ENCODE data around the gene C1QTNF1. TPM values are rescaled to one million over a fixed set of nuclear protein-coding genes. Genes with fewer than 3 reads are reported as not detected.
"Not testable (repeated sequence)": the region's sequence is repeated elsewhere in the genome, so short reads cannot be mapped to it uniquely, and the experiment has no call there.

Gene C1QTNF1
- total RNA-seq, 1 donor from 2014 or later: 14.6 TPM

DNA sequence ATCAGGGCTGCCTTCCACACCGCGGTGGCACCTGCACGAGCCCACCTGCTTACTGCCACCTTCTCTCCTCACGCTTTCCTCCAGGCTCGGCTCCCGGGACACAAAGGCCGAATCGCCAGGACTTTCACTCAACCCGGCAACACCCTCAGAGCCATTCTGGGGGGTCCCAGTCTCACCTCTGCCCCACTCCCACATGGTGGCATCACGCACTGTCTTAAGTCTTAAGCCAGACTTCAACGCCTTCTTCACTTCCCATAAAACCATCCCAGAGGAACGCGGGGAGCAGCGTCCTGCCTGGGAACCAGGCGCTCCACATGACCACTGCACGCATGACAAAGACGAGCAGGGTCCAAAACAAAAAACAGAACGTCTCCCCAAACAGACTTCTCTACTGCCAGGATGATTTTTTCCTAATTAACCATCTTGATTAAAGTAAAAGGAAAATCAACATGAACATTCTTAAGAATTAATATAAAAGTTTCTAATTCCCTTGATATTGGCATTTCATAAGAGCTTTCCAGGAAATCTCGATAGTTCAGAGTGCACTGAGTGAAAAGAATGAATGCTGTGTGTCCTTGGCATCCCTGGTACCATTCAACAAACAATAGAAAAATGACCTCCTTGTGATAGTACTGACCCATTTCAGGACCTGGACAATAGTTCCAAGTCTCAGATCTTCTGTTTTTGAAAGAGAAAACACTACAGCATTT, 17.0 kb upstream of the C1QTNF1 start:
- no peak for DNase-seq

DNA sequence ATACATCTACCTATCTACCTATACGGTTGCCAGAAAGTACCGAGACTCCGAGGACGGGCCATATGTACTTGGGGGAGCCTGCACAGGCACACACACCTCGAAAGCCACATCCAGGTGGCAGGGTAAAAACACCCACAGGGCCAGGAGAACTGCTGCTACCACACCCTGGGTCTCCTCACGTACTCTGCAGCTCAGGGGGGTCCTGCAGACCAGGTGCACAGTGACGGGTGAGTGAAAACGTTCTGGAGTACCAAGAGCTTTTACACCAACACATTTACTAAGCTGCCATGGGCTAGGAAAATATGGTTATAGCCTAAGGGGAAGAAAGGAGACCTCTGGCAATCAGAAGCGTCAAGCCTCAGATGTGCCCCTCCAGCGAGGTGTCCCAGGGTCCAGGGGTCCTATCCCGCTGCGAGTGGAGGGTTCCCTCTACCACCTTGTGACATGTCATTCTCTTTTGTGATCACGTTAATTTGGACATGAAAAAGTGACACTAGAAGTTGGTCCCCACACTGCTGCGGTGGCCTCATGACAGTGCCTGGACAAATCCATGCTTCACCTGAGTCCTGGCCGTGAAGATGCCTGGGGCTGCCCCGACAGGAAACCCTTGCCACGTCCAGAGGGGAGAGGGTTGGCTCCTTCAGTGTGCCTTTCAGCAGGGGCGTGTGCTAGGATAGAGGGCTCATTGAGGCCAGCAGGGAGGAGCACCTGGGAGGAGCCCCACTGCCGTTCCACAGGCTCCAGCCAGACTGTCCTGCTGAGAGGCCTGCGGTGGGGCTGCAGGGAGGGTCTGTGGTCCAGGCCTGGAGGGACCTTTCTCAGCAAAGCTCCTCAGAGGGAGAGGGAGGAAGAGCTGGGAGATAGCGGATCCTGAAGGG, 16.2 kb upstream of the C1QTNF1 start:
- DNase-seq: no peak

DNA sequence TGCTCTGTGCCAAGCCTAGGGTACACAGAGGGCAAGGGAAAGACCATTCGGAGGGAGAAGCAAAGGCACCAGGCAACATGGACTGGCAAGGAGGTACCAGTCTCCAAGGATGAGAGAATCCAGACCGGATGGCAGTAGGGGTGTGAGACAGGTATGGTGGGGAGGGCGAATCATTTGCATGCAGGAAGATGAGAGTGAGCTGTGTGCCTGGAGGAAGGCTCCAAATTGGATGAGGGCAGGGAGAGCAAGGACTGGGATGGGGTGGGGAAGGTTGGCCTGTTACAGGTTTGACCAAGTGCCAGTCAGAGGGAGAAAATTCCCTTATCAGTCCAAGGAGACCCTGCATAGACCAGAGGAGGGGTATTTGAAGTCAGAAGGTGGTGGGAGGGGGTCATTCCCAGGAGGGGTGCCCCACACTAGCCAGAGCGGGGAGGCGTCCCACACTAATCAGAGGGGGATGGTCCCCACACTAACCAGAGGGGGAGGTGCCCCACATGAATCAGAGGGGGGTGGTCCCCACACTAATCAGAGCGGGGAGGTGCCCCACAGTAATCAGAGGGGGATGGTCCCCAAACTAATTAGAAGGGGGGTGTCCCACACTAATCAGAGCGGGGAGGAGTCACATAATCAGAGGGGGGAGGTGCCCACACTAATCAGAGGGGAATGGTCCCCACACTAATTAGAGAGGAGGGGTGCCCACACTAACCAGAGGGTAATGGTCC, 15.1 kb upstream of the C1QTNF1 start:
- no peak for DNase-seq

- DNase-seq: peak; percentile 90
Observed at GRCh38 chr17:79009397-79010303, 14.3 kb upstream of the C1QTNF1 start, which contains the start of gene CANT1. TSS of gene CANT1 (minus strand) at chr17:79009764. CDS start at chr17:78997622, 12,142 bp downstream.

DNA sequence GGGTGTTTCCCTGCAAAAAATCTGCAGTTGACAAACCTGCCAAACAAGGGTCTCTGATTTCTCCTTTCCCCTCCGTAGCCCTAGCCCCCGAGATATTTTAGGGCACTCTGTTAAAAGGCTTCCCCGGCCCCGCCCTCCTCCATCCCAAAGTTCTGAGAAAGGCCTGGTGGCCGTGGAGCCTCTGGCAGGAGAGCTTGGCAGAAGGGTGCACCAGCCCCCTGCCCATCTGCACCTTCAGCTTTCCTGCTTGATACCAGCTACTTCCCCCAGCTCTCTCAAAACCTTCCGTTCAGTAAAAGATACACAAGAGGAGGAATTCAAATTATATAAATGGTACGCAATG, 13.7 kb upstream of the C1QTNF1 start:
- no peak for DNase-seq

GRCh38 chr17:79011451-79012147, 12.4 kb upstream of the C1QTNF1 start:
- DNase-seq: peak; percentile 84

- no peak for DNase-seq
Observed at GRCh38 chr17:79012563-79013134, 11.3 kb upstream of the C1QTNF1 start.

GRCh38 chr17:79014158-79014758, 9.7 kb upstream of the C1QTNF1 start:
- no peak for DNase-seq

GRCh38 chr17:79017546-79018369, 6.2 kb upstream of the C1QTNF1 start:
- DNase-seq: no peak

DNA sequence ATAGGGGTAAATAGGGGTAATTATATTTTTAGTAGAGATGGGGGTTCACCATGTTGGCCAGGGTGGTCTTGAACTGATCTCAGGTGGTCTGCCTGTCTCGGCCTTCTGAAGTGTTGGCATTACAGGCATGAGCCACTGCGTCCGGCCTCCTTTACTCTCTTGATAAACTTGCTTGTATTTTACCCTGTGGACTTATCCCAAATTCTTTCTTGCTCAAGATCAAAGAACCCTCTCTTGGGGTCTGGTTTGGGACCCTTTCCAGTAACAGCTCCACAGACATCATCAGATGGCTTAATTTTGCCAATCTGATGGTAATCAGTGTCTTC, 5.6 kb upstream of the C1QTNF1 start:
- DNase-seq: no peak

DNA sequence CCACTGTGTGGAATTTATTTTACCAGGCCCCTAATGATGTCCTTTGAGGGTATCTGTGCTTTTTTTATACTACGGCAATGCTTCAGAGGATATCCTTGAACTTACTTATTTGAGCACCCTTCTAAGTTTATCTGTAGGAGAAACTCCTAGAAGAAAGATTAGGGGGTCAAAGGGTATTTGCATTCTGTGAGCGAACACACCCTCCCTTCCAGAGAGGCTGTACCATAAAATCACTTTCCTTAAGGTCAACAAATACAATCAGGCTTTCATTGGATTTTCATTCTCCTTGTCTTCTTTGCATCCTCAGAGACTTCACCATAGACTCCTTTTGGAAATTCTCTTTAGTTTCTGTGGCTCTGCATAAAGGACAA, 4.7 kb upstream of the C1QTNF1 start:
- no peak for DNase-seq

DNA sequence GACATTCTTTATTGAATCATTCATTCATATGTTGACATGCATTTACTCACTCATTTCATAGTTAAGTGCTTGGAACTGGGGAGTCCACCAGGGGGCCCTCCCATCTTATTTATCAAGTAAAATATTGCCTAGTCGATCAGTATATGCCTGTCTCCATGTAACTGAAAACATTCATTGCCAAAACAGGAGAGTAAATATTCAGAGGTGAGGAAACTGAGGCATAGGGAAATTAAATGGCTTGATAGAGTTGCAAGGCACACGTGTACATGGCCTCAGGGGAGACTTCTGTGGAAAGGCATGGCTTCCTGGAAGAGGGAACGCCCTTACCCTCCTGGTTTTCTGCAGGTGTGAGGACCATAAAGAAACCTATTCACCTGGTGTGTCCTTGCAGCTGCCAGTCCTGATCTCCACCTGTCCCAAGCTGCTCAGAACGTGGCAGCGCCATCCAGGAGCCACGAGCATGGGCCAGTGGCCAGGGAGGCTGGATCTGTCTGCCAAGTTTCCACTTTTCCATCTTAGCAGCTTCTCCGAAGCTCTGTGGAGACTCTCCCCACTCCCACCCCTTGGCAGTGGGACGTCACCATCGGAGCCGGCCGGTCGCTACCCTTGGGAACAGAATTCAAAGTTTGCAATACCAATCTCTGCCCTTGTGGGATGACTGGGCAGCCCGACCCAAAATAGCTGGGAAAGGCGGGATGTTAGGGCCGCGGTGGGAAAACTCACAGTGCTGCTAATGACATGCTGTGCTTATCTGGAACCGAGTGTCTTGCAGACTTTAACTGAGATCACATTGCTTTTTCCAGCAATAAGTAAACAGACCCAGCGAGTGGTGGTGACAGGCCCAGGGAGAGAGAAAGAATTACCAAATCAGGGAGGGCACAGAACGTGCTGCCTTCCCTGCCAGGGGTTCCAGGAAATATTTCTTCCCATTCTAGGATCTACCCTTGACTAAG, 4.1 kb upstream of the C1QTNF1 start:
- DNase-seq: peak; percentile 86

GRCh38 chr17:79020631-79021301, 3.2 kb upstream of the C1QTNF1 start:
- no peak for DNase-seq

DNA sequence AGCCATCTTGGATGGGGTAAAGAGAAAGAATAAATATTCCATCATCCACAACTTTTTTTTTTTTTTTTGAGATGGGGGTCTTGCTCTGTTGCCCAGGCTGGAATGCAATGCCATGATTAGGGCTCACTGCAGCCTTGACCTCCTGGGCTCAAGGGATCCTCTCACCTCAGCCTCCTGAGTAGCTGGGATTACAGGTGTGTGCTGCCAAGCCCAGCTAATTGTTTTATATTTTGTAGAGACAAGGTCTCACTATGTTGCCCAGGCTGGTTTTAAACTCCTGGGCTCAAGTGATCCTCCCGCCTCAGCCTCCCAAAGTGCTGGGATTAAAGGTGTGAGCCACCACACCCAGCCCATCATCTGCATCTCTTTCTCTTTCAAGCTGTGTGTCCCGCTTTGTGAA, 2.0 kb upstream of the C1QTNF1 start:
- not testable (repeated sequence) for DNase-seq

GRCh38 chr17:79022507-79022991, 1.4 kb upstream of the C1QTNF1 start:
- no peak for DNase-seq

GRCh38 chr17:79023180-79023705, 726 bp upstream of the C1QTNF1 start:
- DNase-seq: no peak

DNA sequence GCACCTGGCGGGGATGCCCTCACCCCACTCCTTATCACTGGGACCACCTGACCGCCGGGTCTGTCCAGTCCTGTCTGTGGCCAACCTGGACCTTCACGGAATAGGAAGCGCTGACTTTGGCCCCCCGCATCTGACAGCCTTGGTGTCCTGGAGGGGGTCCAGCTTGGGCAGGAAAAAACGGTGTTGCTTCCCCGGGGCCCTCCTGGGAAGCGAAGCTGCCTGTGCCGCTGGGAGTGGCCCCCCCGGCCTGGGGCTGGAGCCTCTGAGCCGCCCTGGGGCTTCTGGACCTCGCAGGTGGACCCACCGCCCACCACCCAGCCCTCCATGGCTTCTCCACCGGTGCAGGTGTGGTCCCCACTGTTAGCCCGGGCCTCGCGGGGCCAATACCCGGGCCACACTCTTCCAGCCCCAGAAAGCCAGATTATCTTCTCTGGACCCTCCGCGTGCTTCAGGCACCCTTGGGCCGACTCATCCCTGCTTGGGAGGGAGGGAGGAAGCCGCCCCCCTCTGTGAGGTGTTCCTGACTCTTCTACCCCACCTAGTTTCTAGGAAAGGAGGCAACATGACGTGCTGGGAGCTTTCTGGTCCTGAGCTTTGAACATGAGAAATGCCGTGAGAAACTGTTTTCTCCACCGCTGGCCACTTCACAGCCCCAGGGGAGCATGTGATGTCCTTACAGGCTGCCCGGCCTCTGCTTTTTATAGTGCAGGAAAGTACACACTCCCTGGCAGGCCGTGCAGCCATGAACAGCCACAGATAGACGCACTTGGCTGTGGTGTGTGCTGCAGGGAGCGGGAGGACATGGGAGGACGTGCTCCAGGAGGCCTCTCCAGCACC, 1.1 kb downstream of the C1QTNF1 start:
- DNase-seq: no peak

All from dermis blood vessel endothelial cell (primary cell).